Measurements from ENCODE around the gene MARCO.

MARCO gene, protein sequence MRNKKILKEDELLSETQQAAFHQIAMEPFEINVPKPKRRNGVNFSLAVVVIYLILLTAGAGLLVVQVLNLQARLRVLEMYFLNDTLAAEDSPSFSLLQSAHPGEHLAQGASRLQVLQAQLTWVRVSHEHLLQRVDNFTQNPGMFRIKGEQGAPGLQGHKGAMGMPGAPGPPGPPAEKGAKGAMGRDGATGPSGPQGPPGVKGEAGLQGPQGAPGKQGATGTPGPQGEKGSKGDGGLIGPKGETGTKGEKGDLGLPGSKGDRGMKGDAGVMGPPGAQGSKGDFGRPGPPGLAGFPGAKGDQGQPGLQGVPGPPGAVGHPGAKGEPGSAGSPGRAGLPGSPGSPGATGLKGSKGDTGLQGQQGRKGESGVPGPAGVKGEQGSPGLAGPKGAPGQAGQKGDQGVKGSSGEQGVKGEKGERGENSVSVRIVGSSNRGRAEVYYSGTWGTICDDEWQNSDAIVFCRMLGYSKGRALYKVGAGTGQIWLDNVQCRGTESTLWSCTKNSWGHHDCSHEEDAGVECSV

DNA sequence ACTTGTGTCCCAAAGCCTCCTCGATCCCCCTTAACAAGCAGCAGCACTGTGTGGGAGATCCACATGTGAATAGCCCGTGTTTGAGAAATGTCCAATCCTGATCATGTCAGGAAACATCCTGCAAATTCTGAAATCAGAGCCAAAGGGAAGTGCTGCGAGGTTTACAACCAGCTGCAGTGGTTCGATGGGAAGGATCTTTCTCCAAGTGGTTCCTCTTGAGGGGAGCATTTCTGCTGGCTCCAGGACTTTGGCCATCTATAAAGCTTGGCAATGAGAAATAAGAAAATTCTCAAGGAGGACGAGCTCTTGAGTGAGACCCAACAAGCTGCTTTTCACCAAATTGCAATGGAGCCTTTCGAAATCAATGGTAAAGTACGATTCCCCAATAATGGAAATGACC, at the start of gene MARCO:
Gene MARCO, plus strand, starts transcription at position 164 of the 400 bp plus-strand sequence. Its CDS starts 107 bp downstream, at position 271.
- 0 out of 2 replicates have a peak, but pooled peaks cover 11% of the 10 kb centered on the region for H3K27me3 ChIP-seq (ENCODE audit: low read depth, low read length)
- no peak within 1 kb of the TSS for H3K9ac ChIP-seq (ENCODE audit: low read length)
- H3K4me2 ChIP-seq (ENCODE audit: low read length) = no peak within 1 kb of the TSS
- no peaks in the 10 kb centered on the region for H3K4me1 ChIP-seq (ENCODE audit: low read length)
- no peaks in the 10 kb centered on the region for H3K9me3 ChIP-seq (ENCODE audit: insufficient read depth, low read length)
- H4K20me1 ChIP-seq (ENCODE audit: insufficient read depth, low read length) = no peaks in the 10 kb centered on the region
- H3K36me3 ChIP-seq (replicated peaks; ENCODE audit: low read depth, low read length) = no peaks in the 10 kb centered on the region
- H3K4me3 ChIP-seq (ENCODE audit: low read length) = no peak within 1 kb of the TSS
- no peak within 1 kb of the TSS for H3K27ac ChIP-seq (ENCODE audit: low read length)
- H3K79me2 ChIP-seq (ENCODE audit: low read length) = no peaks in the 10 kb centered on the region
- no peak within 1 kb of the TSS for H2AFZ ChIP-seq (ENCODE audit: low read depth, low read length)
- TF ChIP-seq, protein P1, sequence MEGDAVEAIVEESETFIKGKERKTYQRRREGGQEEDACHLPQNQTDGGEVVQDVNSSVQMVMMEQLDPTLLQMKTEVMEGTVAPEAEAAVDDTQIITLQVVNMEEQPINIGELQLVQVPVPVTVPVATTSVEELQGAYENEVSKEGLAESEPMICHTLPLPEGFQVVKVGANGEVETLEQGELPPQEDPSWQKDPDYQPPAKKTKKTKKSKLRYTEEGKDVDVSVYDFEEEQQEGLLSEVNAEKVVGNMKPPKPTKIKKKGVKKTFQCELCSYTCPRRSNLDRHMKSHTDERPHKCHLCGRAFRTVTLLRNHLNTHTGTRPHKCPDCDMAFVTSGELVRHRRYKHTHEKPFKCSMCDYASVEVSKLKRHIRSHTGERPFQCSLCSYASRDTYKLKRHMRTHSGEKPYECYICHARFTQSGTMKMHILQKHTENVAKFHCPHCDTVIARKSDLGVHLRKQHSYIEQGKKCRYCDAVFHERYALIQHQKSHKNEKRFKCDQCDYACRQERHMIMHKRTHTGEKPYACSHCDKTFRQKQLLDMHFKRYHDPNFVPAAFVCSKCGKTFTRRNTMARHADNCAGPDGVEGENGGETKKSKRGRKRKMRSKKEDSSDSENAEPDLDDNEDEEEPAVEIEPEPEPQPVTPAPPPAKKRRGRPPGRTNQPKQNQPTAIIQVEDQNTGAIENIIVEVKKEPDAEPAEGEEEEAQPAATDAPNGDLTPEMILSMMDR (IDR thresholded peaks at IDR 0.05; ENCODE audit: low read depth, low read length) = no peak
- no peak for TF ChIP-seq EZH2phosphoT487 (IDR thresholded peaks at IDR 0.05; ENCODE audit: low read depth)

DNA sequence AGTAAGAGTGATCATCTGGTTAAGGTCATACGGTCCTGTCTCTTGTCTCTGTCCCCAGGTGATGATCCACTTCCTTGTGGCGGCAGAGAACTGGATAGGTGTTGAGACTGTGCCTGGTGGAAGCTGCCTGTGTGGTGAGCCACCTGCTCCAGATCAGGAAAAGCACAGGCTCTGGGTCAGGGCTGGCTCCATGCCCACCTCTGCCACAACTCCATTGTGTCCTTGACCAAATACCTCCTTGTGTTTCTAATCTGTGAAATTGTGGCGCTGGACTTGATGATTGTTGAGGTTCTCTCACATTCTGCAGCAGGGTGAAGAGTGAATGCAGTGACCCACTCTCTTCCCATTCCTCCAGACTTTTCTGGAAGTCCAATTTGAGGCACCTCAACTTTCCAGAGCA, 48.9 kb upstream of the MARCO start:
- no peaks in the 10 kb centered on the region; the same call in 1 of the 2 replicates for H3K27me3 ChIP-seq (ENCODE audit: low read depth, low read length)
- H2AFZ ChIP-seq (ENCODE audit: low read depth, low read length) = no peak overlapping the region
- H3K4me1 ChIP-seq (ENCODE audit: low read length) = no peaks in the 10 kb centered on the region
- no peaks in the 10 kb centered on the region for H3K36me3 ChIP-seq (replicated peaks; ENCODE audit: low read depth, low read length)
- no peak overlapping the region for H3K9ac ChIP-seq (ENCODE audit: low read length)
- H3K4me3 ChIP-seq (ENCODE audit: low read length) = no peak overlapping the region
- no peak overlapping the region for H3K27ac ChIP-seq (ENCODE audit: low read length)
- no peaks in the 10 kb centered on the region for H4K20me1 ChIP-seq (ENCODE audit: insufficient read depth, low read length)
- H3K9me3 ChIP-seq (ENCODE audit: insufficient read depth, low read length) = peaks cover 12% of the 10 kb centered on the region; the same call in 1 of the 2 replicates
- TF ChIP-seq EZH2phosphoT487 (IDR thresholded peaks at IDR 0.05; ENCODE audit: low read depth) = no peak
- TF ChIP-seq, protein P1 (IDR thresholded peaks at IDR 0.05; ENCODE audit: low read depth, low read length) = no peak
- H3K79me2 ChIP-seq (ENCODE audit: low read length) = no peaks in the 10 kb centered on the region
- no peak overlapping the region for H3K4me2 ChIP-seq (ENCODE audit: low read length)

DNA sequence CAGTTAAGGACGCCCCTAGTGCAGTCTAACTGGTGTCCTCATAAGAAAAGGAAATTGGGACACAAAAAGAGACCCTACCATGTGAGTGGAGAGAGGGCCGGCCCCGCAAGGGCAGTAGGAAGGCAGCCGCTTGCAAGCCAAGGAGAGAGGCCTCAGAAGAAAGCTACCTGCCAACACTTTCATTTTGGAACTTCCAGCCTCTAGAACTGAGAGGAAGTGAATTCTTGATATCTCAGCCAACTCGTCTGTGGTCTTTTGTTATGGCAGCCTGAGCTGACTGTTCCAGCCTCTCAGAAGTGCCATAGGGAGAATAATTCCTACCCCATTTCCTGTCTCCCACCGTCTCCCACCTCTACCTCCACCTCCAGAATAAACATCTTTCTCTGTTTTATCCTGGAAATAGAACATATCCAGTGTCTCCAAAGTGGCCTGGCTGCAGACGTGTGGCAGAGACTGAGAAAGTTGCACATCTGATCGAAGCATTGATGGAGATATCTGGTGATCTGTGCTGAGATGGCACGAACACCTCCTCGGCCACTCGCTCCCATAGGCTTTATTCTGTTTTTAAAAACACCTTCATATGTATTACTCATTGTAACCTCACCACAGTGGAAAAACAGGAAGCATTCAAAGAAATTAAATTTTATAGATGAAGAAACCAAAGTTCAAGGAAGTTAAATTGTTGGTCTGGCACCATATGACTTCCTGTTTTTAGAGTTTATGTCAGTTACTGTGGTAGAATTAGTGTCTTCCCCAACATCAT, 39.5 kb upstream of the MARCO start:
- TF ChIP-seq EZH2phosphoT487 (IDR thresholded peaks at IDR 0.05; ENCODE audit: low read depth) = no peak
- TF ChIP-seq, protein P1 (IDR thresholded peaks at IDR 0.05; ENCODE audit: low read depth, low read length) = no peak
- Histone ChIP-seq H3K9me3 (ENCODE audit: insufficient read depth, low read length) (no peaks in the 10 kb centered on the region), H3K27ac (ENCODE audit: low read length) (no peak overlapping the region), H3K36me3 (replicated peaks; ENCODE audit: low read depth, low read length) (no peaks in the 10 kb centered on the region), H3K4me3 (ENCODE audit: low read length) (no peak overlapping the region), H4K20me1 (ENCODE audit: insufficient read depth, low read length) (no peaks in the 10 kb centered on the region), H3K27me3 (ENCODE audit: low read depth, low read length) (no peaks in the 10 kb centered on the region), H2AFZ (ENCODE audit: low read depth, low read length) (no peak overlapping the region), H3K79me2 (ENCODE audit: low read length) (no peaks in the 10 kb centered on the region), H3K9ac (ENCODE audit: low read length) (no peak overlapping the region), H3K4me1 (ENCODE audit: low read length) (no peaks in the 10 kb centered on the region), H3K4me2 (ENCODE audit: low read length) (no peak overlapping the region)

DNA sequence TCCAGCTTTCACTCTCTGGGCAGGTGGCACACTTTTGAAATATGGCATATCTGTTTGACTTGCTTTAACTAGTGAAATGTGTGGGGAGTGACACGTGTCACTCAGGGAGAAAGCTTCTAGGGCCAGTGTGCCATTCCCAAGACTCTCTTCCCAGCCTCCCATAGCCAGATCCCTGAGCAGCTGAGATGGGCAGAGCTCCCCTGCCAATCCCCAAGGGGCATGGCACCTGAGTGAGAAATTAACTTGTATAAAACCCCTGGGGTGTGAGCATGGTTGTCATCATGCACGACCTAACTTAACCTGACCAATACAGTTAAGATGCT, 39.0 kb upstream of the MARCO start:
- TF ChIP-seq, protein P1 (IDR thresholded peaks at IDR 0.05; ENCODE audit: low read depth, low read length) = no peak
- no peak for TF ChIP-seq EZH2phosphoT487 (IDR thresholded peaks at IDR 0.05; ENCODE audit: low read depth)
- no peak overlapping the region for H2AFZ ChIP-seq (ENCODE audit: low read depth, low read length)
- no peak overlapping the region for H3K4me2 ChIP-seq (ENCODE audit: low read length)
- no peaks in the 10 kb centered on the region for H3K36me3 ChIP-seq (replicated peaks; ENCODE audit: low read depth, low read length)
- no peaks in the 10 kb centered on the region for H3K79me2 ChIP-seq (ENCODE audit: low read length)
- H3K27ac ChIP-seq (ENCODE audit: low read length) = no peak overlapping the region
- no peak overlapping the region for H3K4me3 ChIP-seq (ENCODE audit: low read length)
- H3K9ac ChIP-seq (ENCODE audit: low read length) = no peak overlapping the region
- no peaks in the 10 kb centered on the region for H3K27me3 ChIP-seq (ENCODE audit: low read depth, low read length)
- H4K20me1 ChIP-seq (ENCODE audit: insufficient read depth, low read length) = no peaks in the 10 kb centered on the region
- no peaks in the 10 kb centered on the region for H3K4me1 ChIP-seq (ENCODE audit: low read length)
- no peaks in the 10 kb centered on the region for H3K9me3 ChIP-seq (ENCODE audit: insufficient read depth, low read length)

All from OCI-LY3 (cell line).